Bronchial epithelial cell (primary cell): ENCODE measurements around the gene LY6G6F. TPM values are rescaled to one million over a fixed set of nuclear protein-coding genes. Genes with fewer than 3 reads are reported as not detected.

Experiments used
- DNase-seq: peaks from one replicate; pipeline ENCODE4 v3.0.0-alpha.2; 2010; ENCODE audit warnings: low read depth
- FAIRE-seq: peaks from 2 replicates; lab custom pipeline; 2011; peaks lifted over from hg19 to GRCh38; lab: Jason Lieb, UNC
- H3K27me3 ChIP-seq: 2 replicates; pipeline ENCODE4 v1.5.1; 2011; ENCODE audit warnings: low read length; ENCODE audit not compliant: control insufficient read depth, insufficient read depth
- H3K36me3 ChIP-seq: 2 replicates; pipeline ENCODE4 v1.5.1; 2011; ENCODE audit warnings: low read length; ENCODE audit not compliant: control insufficient read depth, insufficient read depth
- H3K4me3 ChIP-seq: 2 replicates; pipeline ENCODE4 v1.5.1; 2011; ENCODE audit warnings: mild to moderate bottlenecking, low read depth, low read length, control low read depth
- total RNA-seq: library from RNA; depleted of rRNA; stranded (reverse); fragments of >200 nt; gene quantifications from 2 replicates; pipeline ENCODE4 v1.2.1, GENCODE V29; 2014
- TF ChIP-seq, protein P1 (sequence below): IDR thresholded peaks from 2 replicates; pipeline ENCODE4 v1.5.1; 2011; ENCODE audit warnings: mild to moderate bottlenecking, moderate library complexity, low read length, control low read depth, inconsistent platforms; ENCODE audit not compliant: insufficient read depth, severe bottlenecking

LY6G6F gene
- total RNA-seq, 1 donor from 2014 or later = not detected

- FAIRE-seq = no peak
- TF ChIP-seq, protein P1, sequence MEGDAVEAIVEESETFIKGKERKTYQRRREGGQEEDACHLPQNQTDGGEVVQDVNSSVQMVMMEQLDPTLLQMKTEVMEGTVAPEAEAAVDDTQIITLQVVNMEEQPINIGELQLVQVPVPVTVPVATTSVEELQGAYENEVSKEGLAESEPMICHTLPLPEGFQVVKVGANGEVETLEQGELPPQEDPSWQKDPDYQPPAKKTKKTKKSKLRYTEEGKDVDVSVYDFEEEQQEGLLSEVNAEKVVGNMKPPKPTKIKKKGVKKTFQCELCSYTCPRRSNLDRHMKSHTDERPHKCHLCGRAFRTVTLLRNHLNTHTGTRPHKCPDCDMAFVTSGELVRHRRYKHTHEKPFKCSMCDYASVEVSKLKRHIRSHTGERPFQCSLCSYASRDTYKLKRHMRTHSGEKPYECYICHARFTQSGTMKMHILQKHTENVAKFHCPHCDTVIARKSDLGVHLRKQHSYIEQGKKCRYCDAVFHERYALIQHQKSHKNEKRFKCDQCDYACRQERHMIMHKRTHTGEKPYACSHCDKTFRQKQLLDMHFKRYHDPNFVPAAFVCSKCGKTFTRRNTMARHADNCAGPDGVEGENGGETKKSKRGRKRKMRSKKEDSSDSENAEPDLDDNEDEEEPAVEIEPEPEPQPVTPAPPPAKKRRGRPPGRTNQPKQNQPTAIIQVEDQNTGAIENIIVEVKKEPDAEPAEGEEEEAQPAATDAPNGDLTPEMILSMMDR = peak; percentile 30
- no peak for DNase-seq
These were observed 11.0 kb downstream of the LY6G6F start for GRCh38 chr6:31717499-31718222.

DNA sequence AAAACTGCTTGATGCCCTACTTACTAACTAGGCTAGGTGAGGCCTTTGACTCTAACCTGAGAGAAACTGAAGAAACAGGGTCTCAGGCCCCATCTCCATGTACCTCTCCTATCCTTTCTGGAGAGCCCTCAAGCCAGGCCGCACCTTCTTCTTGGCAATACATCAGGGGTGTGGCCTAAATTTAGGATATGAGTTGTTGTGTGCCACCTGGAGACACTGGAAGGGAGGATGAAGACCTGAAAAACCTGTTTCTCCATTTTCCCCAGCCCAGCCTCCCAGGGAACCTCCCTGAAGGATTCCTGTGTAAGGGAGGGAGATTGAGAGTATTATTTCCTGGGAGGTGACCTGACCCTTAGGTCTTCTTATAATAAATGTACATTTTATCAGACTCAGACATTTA, 11.6 kb downstream of the LY6G6F start:
- DNase-seq (peak; percentile 93), FAIRE-seq (no peak)
- H3K36me3 ChIP-seq = no peaks in the 10 kb centered on the region
- H3K27me3 ChIP-seq = no peaks in the 10 kb centered on the region
- TF ChIP-seq, protein P1 = no peak
- no peak overlapping the region for H3K4me3 ChIP-seq

More at GRCh38 chr6:31717499-31718222, 11.0 kb downstream of the LY6G6F start:
- H3K27me3 ChIP-seq = no peaks in the 10 kb centered on the region
- H3K4me3 ChIP-seq = no peak overlapping the region
- H3K36me3 ChIP-seq = no peaks in the 10 kb centered on the region

DNA sequence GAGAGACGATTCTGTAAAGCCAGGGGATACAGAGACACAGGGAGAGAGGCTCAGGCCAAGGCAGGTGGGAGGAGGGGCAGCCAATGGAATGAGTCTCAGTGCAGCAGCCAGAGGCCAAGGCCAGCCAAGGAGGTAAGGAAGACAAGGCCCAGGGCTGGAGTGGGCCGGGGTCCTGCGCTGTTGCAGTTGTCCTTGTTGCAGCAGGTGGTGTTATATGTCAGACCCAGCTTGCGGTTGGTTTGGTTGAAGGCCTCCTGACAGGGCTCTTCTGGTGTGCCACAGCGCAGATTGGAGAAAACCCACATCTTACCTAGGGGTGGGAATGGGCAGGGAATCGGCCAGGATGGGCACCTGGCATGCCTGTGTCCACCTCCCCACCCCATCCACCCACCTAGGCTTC, 12.3 kb downstream of the LY6G6F start:
- Histone ChIP-seq H3K4me3 (no peak overlapping the region), H3K27me3 (no peaks in the 10 kb centered on the region), H3K36me3 (no peaks in the 10 kb centered on the region)
- FAIRE-seq (no peak), DNase-seq (no peak)
- TF ChIP-seq, protein P1 = no peak

GRCh38 chr6:31720196-31720770, 13.6 kb downstream of the LY6G6F start:
- H3K27me3 ChIP-seq = no peaks in the 10 kb centered on the region
- no peak for DNase-seq
- no peaks in the 10 kb centered on the region for H3K36me3 ChIP-seq
- FAIRE-seq = no peak
- TF ChIP-seq, protein P1 = no peak
- no peak overlapping the region for H3K4me3 ChIP-seq

- Histone ChIP-seq H3K36me3 (no peaks in the 10 kb centered on the region), H3K4me3 (no peak within 1 kb of the TSS)
- no peak for FAIRE-seq
These were observed 14.8 kb downstream of the LY6G6F start, which contains the start of gene LY6G6C for GRCh38 chr6:31721351-31722020. TSS of gene LY6G6C (minus strand) at chr6:31721746. CDS start at chr6:31721679, 67 bp downstream.

More at GRCh38 chr6:31721351-31722020, 14.8 kb downstream of the LY6G6F start, which contains the start of gene LY6G6C:
- TF ChIP-seq, protein P1 = no peak
- DNase-seq = no peak
- H3K27me3 ChIP-seq = no peaks in the 10 kb centered on the region
